HCT116 (cell line): ENCODE measurements around the gene PPP2R5B. TPM values are rescaled to one million over a fixed set of nuclear protein-coding genes. Genes with fewer than 3 reads are reported as not detected.

ENCODE experiments used
- ATAC-seq: fragments of 200-7000 bp; cut with Tn5 transposase; 2 replicates; pipeline ENCODE4 v1.9.1; 2020; ENCODE audit warnings: mild to moderate bottlenecking, moderate library complexity
- BruUV-seq: library from RNA; stranded (reverse); fragments of 400-500 nt; replicated peaks from 2 replicates; lab custom pipeline; 2021; lab: Mats Ljungman, UMichigan
- CTCF ChIA-PET: fragments of 300-600 bp; sonication (Branson Sonifier 250); formaldehyde crosslinking; loops from one replicate; lab custom pipeline; 2021; ENCODE audit warnings: antibody characterized with exemption; lab: Charles Lee
- POLR2A ChIA-PET: fragments of 300-600, 350-600 bp; sonication (Branson Sonifier 250); formaldehyde crosslinking; loops from one replicate; lab custom pipeline; 2021; ENCODE audit warnings: antibody characterized with exemption; lab: Charles Lee
- RAD21 ChIA-PET, 2 experiments: fragments of 300-600 bp; sonication (Branson Sonifier 250); formaldehyde crosslinking; loops; one replicate each; lab custom pipeline; 2023; ENCODE audit warnings: low total read pairs in 2 of 2; ENCODE audit not compliant: uncharacterized antibody in 2 of 2, unreplicated experiment in 2 of 2, low non-redundant PET in 1 of 2; lab: Charles Lee
- DNase-seq: peaks from one replicate; pipeline ENCODE4 v3.0.0-alpha.2; 2010; ENCODE audit warnings: low read depth, low spot score
- H2AFZ ChIP-seq: fragments of 200-600 bp; shearing (Covaris generic), sonication (generic); 2 replicates; pipeline ENCODE4 v1.6.1; 2017; ENCODE audit warnings: low read depth, mixed run types, mixed read lengths, antibody characterized with exemption, low read length; ENCODE audit not compliant: poor library complexity, severe bottlenecking
- H3K27ac ChIP-seq: 2 replicates; pipeline ENCODE4 v1.5.1; 2012; ENCODE audit warnings: low read depth, low read length
- H3K27me3 ChIP-seq: fragments of 200-600 bp; sonication (generic); 2 replicates; pipeline ENCODE4 v1.6.1; 2016; ENCODE audit warnings: mixed run types, low read length, mixed read lengths; ENCODE audit not compliant: insufficient read depth
- H3K36me3 ChIP-seq, 2 experiments: fragments of 200-500 bp in 1 of 2; fragments of 200-600 bp in 1 of 2; sonication (Bioruptor generic) in 1 of 2; sonication (generic) in 1 of 2; 2 replicates each; pipeline versions ENCODE4 v1.5.1 to v1.6.1; 2014 to 2016; ENCODE audit warnings: low read length in 2 of 2, inconsistent platforms in 1 of 2, mixed read lengths in 1 of 2, mixed run types in 1 of 2; ENCODE audit not compliant: insufficient read depth in 2 of 2, control insufficient read depth in 1 of 2
- H3K4me1 ChIP-seq, 2 experiments: fragments of 200-600 bp in 1 of 2; sonication (generic) in 1 of 2; 2 replicates each; pipeline versions ENCODE4 v1.5.1 to v1.6.1; 2012 to 2017; ENCODE audit warnings: low read length in 2 of 2, inconsistent platforms in 1 of 2, mild to moderate bottlenecking in 1 of 2, mixed read lengths in 1 of 2, mixed run types in 1 of 2, moderate library complexity in 1 of 2; ENCODE audit not compliant: insufficient read depth in 2 of 2, control insufficient read depth in 1 of 2
- H3K4me2 ChIP-seq: fragments of 200-600 bp; sonication (generic); 2 replicates; pipeline ENCODE4 v1.6.1; 2017; ENCODE audit warnings: mixed run types, low read length, mixed read lengths
- H3K4me3 ChIP-seq, 2 experiments: fragments of 200-600 bp in 1 of 2; sonication (generic) in 1 of 2; replicated peaks in 1 of 2; 2 replicates each; pipeline ENCODE4 v1.5.1; 2011 to 2016; ENCODE audit warnings: low read length in 2 of 2, control low read depth in 1 of 2, low read depth in 1 of 2, mild to moderate bottlenecking in 1 of 2, mixed read lengths in 1 of 2, mixed run types in 1 of 2
- H3K79me2 ChIP-seq: fragments of 200-600 bp; sonication (generic); 2 replicates; pipeline ENCODE4 v1.6.1; 2017; ENCODE audit warnings: mild to moderate bottlenecking, mixed run types, low read length, moderate library complexity, mixed read lengths; ENCODE audit not compliant: insufficient read depth
- H3K9ac ChIP-seq: fragments of 200-600 bp; sonication (generic); 2 replicates; pipeline ENCODE4 v1.6.1; 2016; ENCODE audit warnings: low read length, mixed read lengths
- H3K9me2 ChIP-seq: fragments of 200-600 bp; sonication (generic), shearing (Covaris generic); 2 replicates; pipeline ENCODE4 v1.6.1; 2017; ENCODE audit warnings: mixed run types, mild to moderate bottlenecking, moderate library complexity; ENCODE audit not compliant: insufficient read depth
- H3K9me3 ChIP-seq, 2 experiments: fragments of 200-500 bp in 1 of 2; fragments of 200-600 bp in 1 of 2; sonication (Bioruptor generic) in 1 of 2; sonication (generic) in 1 of 2; 2 replicates each; pipeline ENCODE4 v1.6.1; 2014 to 2017; ENCODE audit warnings: low read length in 2 of 2, mixed read lengths in 2 of 2, inconsistent platforms in 1 of 2, low read depth in 1 of 2, mild to moderate bottlenecking in 1 of 2, mixed run types in 1 of 2, moderate library complexity in 1 of 2; ENCODE audit not compliant: control insufficient read depth in 1 of 2, insufficient read depth in 1 of 2
- H4K20me1 ChIP-seq: fragments of 200-600 bp; sonication (generic), shearing (Covaris generic); 2 replicates; pipeline ENCODE4 v1.6.1; 2017; ENCODE audit warnings: mixed run types, mild to moderate bottlenecking, moderate library complexity; ENCODE audit not compliant: insufficient read depth
- CEBPB ChIP-seq: IDR thresholded peaks from 2 replicates; pipeline ENCODE4 v1.6.1; 2012; ENCODE audit warnings: low read depth
- EGR1 ChIP-seq: IDR thresholded peaks from 2 replicates; pipeline ENCODE4 v1.6.1; 2012; ENCODE audit warnings: low read depth
- EZH2 ChIP-seq: fragments of 200-600 bp; sonication (generic); IDR thresholded peaks from 2 replicates; pipeline ENCODE4 v1.6.1; 2017; ENCODE audit warnings: antibody characterized with exemption, mixed run types
- EZH2phosphoT487 ChIP-seq: fragments of 200-600 bp; IDR thresholded peaks from 2 replicates; pipeline ENCODE4 v1.6.1; 2018; ENCODE audit warnings: antibody characterized with exemption, borderline replicate concordance
- POLR2A ChIP-seq: IDR thresholded peaks from 2 replicates; pipeline ENCODE4 v1.7.0; 2011; ENCODE audit warnings: borderline replicate concordance; ENCODE audit not compliant: insufficient read depth, insufficient read length; ENCODE audit errors: extremely low read depth
- POLR2AphosphoS5 ChIP-seq: IDR thresholded peaks from 2 replicates; pipeline ENCODE4 v1.6.1; 2011; ENCODE audit warnings: mild to moderate bottlenecking, low read depth, low read length, moderate library complexity
- SP1 ChIP-seq: IDR thresholded peaks from 2 replicates; pipeline ENCODE4 v1.6.1; 2012; ENCODE audit warnings: low read depth
- SRF ChIP-seq: IDR thresholded peaks from 2 replicates; pipeline ENCODE4 v1.6.1; 2012; ENCODE audit warnings: low read depth
- TCF7L2 ChIP-seq: IDR thresholded peaks from 2 replicates; pipeline ENCODE4 v1.7.0; 2011; ENCODE audit warnings: borderline replicate concordance, inconsistent platforms; ENCODE audit not compliant: insufficient read depth, insufficient read length; ENCODE audit errors: extremely low read depth
- YY1 ChIP-seq: IDR thresholded peaks from 2 replicates; pipeline ENCODE4 v1.6.1; 2011; ENCODE audit warnings: low read length, low read depth, moderate library complexity, mild to moderate bottlenecking; ENCODE audit not compliant: insufficient replicate concordance; ENCODE audit errors: extremely low read depth
- ZBTB33 ChIP-seq: IDR thresholded peaks from 2 replicates; pipeline ENCODE4 v1.6.1; 2011; ENCODE audit warnings: mild to moderate bottlenecking, low read length, moderate library complexity; ENCODE audit not compliant: insufficient replicate concordance; ENCODE audit errors: extremely low read depth
- ZFX ChIP-seq: fragments of 450-650 bp; IDR thresholded peaks from 2 replicates; pipeline ENCODE4 v1.6.1; 2017
- ZNF274 ChIP-seq: fragments of 200-500 bp; sonication (Bioruptor generic); IDR thresholded peaks from 2 replicates; pipeline ENCODE4 v1.6.1; 2014; ENCODE audit warnings: mild to moderate bottlenecking, low read depth, low read length, inconsistent platforms
- intact Hi-C: fragments of 100-400 bp; cut with micrococcal nuclease; formaldehyde crosslinking; loops from 2 replicates; pipeline ENCODE4 v1.10.0; 2022
- total RNA-seq: library from RNA; stranded (reverse); gene quantifications from one replicate; pipeline ENCODE4 v1.2.1, GENCODE V29; 2021; ENCODE audit not compliant: unreplicated experiment

Gene PPP2R5B
- total RNA-seq, 1 experiment from 2014 or later = 10.9 TPM

- POLR2A ChIA-PET = no interaction called here
- Histone ChIP-seq H3K4me1 (peaks cover 2% of the 10 kb centered on the region in 2 experiments; a peak in 3 of 4 replicates), H3K27me3 (no peaks in the 10 kb centered on the region), H3K9me3 (no peaks in the 10 kb centered on the region), H3K4me3 (no peak overlapping the region), H3K4me2 (no peak overlapping the region), H3K36me3 (peaks cover 0 to 10% of the 10 kb centered on the region in 2 experiments; a peak in 2 of 4 replicates)
- CTCF ChIA-PET = no interaction called here
- intact Hi-C loops = loop anchor here (10.0 kb wide), 1 partner anchor 204 kb away; the partner anchor contains the start of genes TM7SF2 and ZNHIT2
- no TSS peak for BruUV-seq
- TF ChIP-seq ZNF274 (no peak), EGR1 (no peak), CEBPB (no peak), POLR2A (no peak), EZH2phosphoT487 (no peak), SP1 (no peak), TCF7L2 (no peak), POLR2AphosphoS5 (no peak), EZH2 (no peak)
- TF ChIP-seq, all 23 proteins: peak for 0
- H3K27ac ChIP-seq = no peak overlapping the region
- ATAC-seq (no peak), DNase-seq (no peak)
- H3K9ac ChIP-seq = no peak overlapping the region
- H4K20me1 ChIP-seq = no peaks in the 10 kb centered on the region
- no peaks in the 10 kb centered on the region for H3K9me2 ChIP-seq
- 0 out of 2 replicates have a peak, but pooled peaks cover under 1% of the 10 kb centered on the region for H3K79me2 ChIP-seq
- RAD21 ChIA-PET = no interaction called here
- no peak overlapping the region for H2AFZ ChIP-seq
Measured at GRCh38 chr11:64910451-64911093, 13.9 kb upstream of the PPP2R5B start.

- ATAC-seq = no peak
- TF ChIP-seq POLR2AphosphoS5 (no peak), ZBTB33 (no peak), SRF (no peak), YY1 (no peak), TCF7L2 (no peak), ZFX (no peak)
- no peak overlapping the region for H2AFZ ChIP-seq
- RAD21 ChIA-PET = no interaction called here
- H3K4me1 ChIP-seq = peaks cover 4 to 7% of the 10 kb centered on the region in 2 experiments; a peak in 3 of 4 replicates
- H3K9me2 ChIP-seq = no peaks in the 10 kb centered on the region
- POLR2A ChIA-PET = no interaction called here
- no peak for DNase-seq
- peaks cover 6% of the 10 kb centered on the region; the same call in 1 of the 2 replicates for H3K79me2 ChIP-seq
- H3K27me3 ChIP-seq = no peaks in the 10 kb centered on the region
- CTCF ChIA-PET = no interaction called here
- H4K20me1 ChIP-seq = no peaks in the 10 kb centered on the region
- no peak overlapping the region for H3K4me3 ChIP-seq
- peaks cover 0 to 10% of the 10 kb centered on the region in 2 experiments; a peak in 2 of 4 replicates for H3K36me3 ChIP-seq
- intact Hi-C loops = loop anchor here (10.0 kb wide), 1 partner anchor 204 kb away; the partner anchor contains the start of genes TM7SF2 and ZNHIT2
- H3K4me2 ChIP-seq = no peak overlapping the region
- H3K9ac ChIP-seq = no peak overlapping the region
- no TSS peak for BruUV-seq
- H3K27ac ChIP-seq = no peak overlapping the region
- H3K9me3 ChIP-seq = no peaks in the 10 kb centered on the region
Measured at GRCh38 chr11:64911142-64911541, 13.3 kb upstream of the PPP2R5B start.
